GM23338 (cell line): Measurements from ENCODE around the gene BOLA3.

Source experiments
- CREB1 ChIP-seq: fragments of 250-450 bp; sonication (Bioruptor Pico); IDR thresholded peaks from 2 replicates; pipeline ENCODE4 v1.5.0; 2020; ENCODE audit warnings: low read depth, mild to moderate bottlenecking, moderate library complexity
- EZH2 ChIP-seq: fragments of 200-600 bp; sonication (generic); IDR thresholded peaks from one replicate; pipeline ENCODE4 v1.8.0; 2017; ENCODE audit warnings: antibody characterized with exemption, mild to moderate bottlenecking, low read depth; ENCODE audit not compliant: unreplicated experiment
- EZH2phosphoT487 ChIP-seq: fragments of 200-600 bp; sonication (generic); IDR thresholded peaks from one replicate; pipeline ENCODE4 v1.8.1; 2018; ENCODE audit warnings: antibody characterized with exemption; ENCODE audit not compliant: unreplicated experiment
- JUNB ChIP-seq: IDR thresholded peaks from one replicate; pipeline ENCODE4 v1.6.1; 2016; ENCODE audit warnings: antibody characterized with exemption; ENCODE audit not compliant: unreplicated experiment
- NANOG ChIP-seq: IDR thresholded peaks from 2 replicates; pipeline ENCODE4 v1.6.1; 2016; ENCODE audit warnings: antibody characterized with exemption, borderline replicate concordance
- POLR2AphosphoS5 ChIP-seq: IDR thresholded peaks from 2 replicates; pipeline ENCODE4 v1.6.1; 2016; ENCODE audit warnings: antibody characterized with exemption, low read depth
- ZNF114 ChIP-seq: fragments of 250-450 bp; sonication (Bioruptor Pico); IDR thresholded peaks from 2 replicates; pipeline ENCODE4 v1.5.0; 2020; ENCODE audit warnings: mild to moderate bottlenecking, moderate library complexity
- ZNF331 ChIP-seq: fragments of 250-450 bp; sonication (Bioruptor Pico); IDR thresholded peaks from 2 replicates; pipeline ENCODE4 v1.5.0; 2020; ENCODE audit warnings: low read depth, mild to moderate bottlenecking, moderate library complexity
- TF ChIP-seq, protein P1 (sequence below), 2 experiments: fragments of 200-600 bp in 1 of 2; sonication (generic) in 1 of 2; conservative IDR thresholded peaks; 2 replicates each; pipeline versions ENCODE4 v1.5.1 to v1.6.1; 2016 to 2017; ENCODE audit warnings: antibody characterized with exemption in 2 of 2, low read depth in 2 of 2, mild to moderate bottlenecking in 2 of 2, moderate library complexity in 1 of 2
- TF ChIP-seq, protein P2 (sequence below): IDR thresholded peaks from one replicate; pipeline ENCODE4 v1.6.1; 2018; ENCODE audit warnings: antibody characterized with exemption; ENCODE audit not compliant: unreplicated experiment
- TF ChIP-seq, protein P3 (sequence below): fragments of 250-450 bp; sonication (Bioruptor Pico); IDR thresholded peaks from 2 replicates; pipeline ENCODE4 v1.5.0; 2020; ENCODE audit warnings: mild to moderate bottlenecking, moderate library complexity
- TF ChIP-seq, protein P4 (sequence below): IDR thresholded peaks from 2 replicates; pipeline ENCODE4 v1.6.1; 2016; ENCODE audit warnings: antibody characterized with exemption

DNA sequence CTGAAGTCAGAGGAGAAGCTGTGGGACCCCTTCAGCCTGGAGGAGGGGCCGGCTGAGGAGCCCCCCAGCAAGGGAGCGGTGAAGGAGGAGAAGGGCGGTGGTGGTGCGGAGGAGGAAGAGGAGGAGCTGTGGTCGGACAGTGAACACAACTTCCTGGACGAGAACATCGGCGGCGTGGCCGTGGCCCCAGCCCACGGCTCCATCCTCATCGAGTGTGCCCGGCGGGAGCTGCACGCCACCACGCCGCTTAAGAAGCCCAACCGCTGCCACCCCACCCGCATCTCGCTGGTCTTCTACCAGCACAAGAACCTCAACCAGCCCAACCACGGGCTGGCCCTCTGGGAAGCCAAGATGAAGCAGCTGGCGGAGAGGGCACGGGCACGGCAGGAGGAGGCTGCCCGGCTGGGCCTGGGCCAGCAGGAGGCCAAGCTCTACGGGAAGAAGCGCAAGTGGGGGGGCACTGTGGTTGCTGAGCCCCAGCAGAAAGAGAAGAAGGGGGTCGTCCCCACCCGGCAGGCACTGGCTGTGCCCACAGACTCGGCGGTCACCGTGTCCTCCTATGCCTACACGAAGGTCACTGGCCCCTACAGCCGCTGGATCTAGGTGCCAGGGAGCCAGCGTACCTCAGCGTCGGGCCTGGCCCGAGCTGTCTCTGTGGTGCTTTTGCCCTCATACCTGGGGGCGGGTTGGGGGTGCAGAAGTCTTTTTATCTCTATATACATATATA, 46.0 kb downstream of the BOLA3 start:
- TF ChIP-seq EZH2 (no peak), POLR2AphosphoS5 (no peak), EZH2phosphoT487 (no peak), CREB1 (no peak), NANOG (no peak), JUNB (no peak), ZNF114 (CRISPR knock-in tag) (no peak), ZNF331 (CRISPR knock-in tag) (no peak)
- TF ChIP-seq, protein P1, sequence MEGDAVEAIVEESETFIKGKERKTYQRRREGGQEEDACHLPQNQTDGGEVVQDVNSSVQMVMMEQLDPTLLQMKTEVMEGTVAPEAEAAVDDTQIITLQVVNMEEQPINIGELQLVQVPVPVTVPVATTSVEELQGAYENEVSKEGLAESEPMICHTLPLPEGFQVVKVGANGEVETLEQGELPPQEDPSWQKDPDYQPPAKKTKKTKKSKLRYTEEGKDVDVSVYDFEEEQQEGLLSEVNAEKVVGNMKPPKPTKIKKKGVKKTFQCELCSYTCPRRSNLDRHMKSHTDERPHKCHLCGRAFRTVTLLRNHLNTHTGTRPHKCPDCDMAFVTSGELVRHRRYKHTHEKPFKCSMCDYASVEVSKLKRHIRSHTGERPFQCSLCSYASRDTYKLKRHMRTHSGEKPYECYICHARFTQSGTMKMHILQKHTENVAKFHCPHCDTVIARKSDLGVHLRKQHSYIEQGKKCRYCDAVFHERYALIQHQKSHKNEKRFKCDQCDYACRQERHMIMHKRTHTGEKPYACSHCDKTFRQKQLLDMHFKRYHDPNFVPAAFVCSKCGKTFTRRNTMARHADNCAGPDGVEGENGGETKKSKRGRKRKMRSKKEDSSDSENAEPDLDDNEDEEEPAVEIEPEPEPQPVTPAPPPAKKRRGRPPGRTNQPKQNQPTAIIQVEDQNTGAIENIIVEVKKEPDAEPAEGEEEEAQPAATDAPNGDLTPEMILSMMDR (conservative IDR thresholded peaks at IDR 0.05; ENCODE audit: low read depth in 2 of 2) = no peak
- TF ChIP-seq, protein P2, sequence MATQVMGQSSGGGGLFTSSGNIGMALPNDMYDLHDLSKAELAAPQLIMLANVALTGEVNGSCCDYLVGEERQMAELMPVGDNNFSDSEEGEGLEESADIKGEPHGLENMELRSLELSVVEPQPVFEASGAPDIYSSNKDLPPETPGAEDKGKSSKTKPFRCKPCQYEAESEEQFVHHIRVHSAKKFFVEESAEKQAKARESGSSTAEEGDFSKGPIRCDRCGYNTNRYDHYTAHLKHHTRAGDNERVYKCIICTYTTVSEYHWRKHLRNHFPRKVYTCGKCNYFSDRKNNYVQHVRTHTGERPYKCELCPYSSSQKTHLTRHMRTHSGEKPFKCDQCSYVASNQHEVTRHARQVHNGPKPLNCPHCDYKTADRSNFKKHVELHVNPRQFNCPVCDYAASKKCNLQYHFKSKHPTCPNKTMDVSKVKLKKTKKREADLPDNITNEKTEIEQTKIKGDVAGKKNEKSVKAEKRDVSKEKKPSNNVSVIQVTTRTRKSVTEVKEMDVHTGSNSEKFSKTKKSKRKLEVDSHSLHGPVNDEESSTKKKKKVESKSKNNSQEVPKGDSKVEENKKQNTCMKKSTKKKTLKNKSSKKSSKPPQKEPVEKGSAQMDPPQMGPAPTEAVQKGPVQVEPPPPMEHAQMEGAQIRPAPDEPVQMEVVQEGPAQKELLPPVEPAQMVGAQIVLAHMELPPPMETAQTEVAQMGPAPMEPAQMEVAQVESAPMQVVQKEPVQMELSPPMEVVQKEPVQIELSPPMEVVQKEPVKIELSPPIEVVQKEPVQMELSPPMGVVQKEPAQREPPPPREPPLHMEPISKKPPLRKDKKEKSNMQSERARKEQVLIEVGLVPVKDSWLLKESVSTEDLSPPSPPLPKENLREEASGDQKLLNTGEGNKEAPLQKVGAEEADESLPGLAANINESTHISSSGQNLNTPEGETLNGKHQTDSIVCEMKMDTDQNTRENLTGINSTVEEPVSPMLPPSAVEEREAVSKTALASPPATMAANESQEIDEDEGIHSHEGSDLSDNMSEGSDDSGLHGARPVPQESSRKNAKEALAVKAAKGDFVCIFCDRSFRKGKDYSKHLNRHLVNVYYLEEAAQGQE = no peak
- TF ChIP-seq, protein P3, sequence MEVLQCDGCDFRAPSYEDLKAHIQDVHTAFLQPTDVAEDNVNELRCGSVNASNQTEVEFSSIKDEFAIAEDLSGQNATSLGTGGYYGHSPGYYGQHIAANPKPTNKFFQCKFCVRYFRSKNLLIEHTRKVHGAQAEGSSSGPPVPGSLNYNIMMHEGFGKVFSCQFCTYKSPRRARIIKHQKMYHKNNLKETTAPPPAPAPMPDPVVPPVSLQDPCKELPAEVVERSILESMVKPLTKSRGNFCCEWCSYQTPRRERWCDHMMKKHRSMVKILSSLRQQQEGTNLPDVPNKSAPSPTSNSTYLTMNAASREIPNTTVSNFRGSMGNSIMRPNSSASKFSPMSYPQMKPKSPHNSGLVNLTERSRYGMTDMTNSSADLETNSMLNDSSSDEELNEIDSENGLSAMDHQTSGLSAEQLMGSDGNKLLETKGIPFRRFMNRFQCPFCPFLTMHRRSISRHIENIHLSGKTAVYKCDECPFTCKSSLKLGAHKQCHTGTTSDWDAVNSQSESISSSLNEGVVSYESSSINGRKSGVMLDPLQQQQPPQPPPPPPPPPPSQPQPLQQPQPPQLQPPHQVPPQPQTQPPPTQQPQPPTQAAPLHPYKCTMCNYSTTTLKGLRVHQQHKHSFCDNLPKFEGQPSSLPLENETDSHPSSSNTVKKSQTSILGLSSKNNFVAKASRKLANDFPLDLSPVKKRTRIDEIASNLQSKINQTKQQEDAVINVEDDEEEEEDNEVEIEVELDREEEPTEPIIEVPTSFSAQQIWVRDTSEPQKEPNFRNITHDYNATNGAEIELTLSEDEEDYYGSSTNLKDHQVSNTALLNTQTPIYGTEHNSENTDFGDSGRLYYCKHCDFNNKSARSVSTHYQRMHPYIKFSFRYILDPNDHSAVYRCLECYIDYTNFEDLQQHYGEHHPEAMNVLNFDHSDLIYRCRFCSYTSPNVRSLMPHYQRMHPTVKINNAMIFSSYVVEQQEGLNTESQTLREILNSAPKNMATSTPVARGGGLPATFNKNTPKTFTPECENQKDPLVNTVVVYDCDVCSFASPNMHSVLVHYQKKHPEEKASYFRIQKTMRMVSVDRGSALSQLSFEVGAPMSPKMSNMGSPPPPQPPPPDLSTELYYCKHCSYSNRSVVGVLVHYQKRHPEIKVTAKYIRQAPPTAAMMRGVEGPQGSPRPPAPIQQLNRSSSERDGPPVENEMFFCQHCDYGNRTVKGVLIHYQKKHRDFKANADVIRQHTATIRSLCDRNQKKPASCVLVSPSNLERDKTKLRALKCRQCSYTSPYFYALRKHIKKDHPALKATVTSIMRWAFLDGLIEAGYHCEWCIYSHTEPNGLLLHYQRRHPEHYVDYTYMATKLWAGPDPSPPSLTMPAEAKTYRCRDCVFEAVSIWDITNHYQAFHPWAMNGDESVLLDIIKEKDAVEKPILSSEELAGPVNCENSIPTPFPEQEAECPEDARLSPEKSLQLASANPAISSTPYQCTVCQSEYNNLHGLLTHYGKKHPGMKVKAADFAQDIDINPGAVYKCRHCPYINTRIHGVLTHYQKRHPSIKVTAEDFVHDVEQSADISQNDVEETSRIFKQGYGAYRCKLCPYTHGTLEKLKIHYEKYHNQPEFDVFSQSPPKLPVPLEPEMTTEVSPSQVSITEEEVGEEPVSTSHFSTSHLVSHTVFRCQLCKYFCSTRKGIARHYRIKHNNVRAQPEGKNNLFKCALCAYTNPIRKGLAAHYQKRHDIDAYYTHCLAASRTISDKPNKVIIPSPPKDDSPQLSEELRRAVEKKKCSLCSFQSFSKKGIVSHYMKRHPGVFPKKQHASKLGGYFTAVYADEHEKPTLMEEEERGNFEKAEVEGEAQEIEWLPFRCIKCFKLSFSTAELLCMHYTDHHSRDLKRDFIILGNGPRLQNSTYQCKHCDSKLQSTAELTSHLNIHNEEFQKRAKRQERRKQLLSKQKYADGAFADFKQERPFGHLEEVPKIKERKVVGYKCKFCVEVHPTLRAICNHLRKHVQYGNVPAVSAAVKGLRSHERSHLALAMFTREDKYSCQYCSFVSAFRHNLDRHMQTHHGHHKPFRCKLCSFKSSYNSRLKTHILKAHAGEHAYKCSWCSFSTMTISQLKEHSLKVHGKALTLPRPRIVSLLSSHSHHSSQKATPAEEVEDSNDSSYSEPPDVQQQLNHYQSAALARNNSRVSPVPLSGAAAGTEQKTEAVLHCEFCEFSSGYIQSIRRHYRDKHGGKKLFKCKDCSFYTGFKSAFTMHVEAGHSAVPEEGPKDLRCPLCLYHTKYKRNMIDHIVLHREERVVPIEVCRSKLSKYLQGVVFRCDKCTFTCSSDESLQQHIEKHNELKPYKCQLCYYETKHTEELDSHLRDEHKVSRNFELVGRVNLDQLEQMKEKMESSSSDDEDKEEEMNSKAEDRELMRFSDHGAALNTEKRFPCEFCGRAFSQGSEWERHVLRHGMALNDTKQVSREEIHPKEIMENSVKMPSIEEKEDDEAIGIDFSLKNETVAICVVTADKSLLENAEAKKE (CRISPR knock-in tag) = no peak
- TF ChIP-seq, protein P4, sequence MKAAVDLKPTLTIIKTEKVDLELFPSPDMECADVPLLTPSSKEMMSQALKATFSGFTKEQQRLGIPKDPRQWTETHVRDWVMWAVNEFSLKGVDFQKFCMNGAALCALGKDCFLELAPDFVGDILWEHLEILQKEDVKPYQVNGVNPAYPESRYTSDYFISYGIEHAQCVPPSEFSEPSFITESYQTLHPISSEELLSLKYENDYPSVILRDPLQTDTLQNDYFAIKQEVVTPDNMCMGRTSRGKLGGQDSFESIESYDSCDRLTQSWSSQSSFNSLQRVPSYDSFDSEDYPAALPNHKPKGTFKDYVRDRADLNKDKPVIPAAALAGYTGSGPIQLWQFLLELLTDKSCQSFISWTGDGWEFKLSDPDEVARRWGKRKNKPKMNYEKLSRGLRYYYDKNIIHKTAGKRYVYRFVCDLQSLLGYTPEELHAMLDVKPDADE = no peak
